ENCODE measurements around the gene ZNF556. TPM values are rescaled to one million over a fixed set of nuclear protein-coding genes. Genes with fewer than 3 reads are reported as not detected.
A peak's percentile ranks its signal among the peaks of the same experiment; 100 is the strongest.

ZNF556 gene
- total RNA-seq, 2 experiments from 2014 or later, result 0.09 TPM; not detected in 1

DNA sequence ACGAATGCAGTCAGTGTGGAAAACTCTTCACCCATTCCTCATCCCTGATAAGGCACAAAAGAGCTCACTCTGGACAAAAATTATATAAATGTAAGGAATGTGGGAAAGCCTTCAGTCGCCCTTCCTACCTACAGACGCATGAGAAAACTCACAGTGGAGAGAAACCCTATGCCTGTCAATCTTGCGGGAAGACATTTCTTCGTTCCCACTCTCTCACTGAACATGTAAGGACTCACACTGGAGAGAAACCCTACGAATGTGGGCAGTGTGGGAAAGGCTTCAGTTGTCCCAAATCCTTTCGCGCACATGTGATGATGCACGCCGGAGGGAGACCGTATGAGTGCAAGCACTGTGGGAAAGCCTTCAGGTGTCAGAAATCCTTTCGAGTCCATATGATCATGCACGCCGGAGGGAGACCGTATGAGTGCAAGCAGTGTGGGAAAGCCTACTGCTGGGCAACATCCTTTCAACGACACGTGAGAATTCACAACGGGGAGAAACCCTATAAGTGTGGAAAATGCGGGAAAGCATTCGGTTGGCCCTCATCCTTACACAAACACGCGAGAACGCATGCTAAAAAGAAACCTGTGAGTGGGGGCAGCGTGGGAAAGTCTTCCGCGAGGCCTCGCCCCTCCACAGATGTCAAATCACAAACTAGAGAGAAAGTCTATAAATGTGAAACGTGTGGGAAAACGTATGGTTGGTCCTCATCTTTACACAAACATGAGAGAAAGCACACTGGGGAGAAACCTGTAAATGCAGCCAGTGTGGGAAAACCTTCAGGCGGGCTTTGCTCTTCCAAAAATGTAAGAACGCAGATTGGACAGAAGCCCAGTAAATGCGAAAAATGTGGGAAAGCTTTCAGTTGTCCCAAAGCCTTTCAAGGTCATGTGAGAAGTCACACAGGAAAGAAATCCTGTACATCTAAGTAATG, 10.5 kb downstream of the ZNF556 start:
- Histone ChIP-seq H3K79me2 (ENCODE audit: insufficient read depth, low read depth, low read length) (no peaks in the 10 kb centered on the region), H3K9me2 (ENCODE audit: insufficient read depth, low read length) (no peaks in the 10 kb centered on the region), H2AFZ (ENCODE audit: low read length) (no peak overlapping the region), H4K20me1 (ENCODE audit: insufficient read depth, low read length) (no peaks in the 10 kb centered on the region), H3K4me1 (ENCODE audit: insufficient read depth, low read length, poor library complexity, severe bottlenecking) (peaks cover 4% of the 10 kb centered on the region), H3K27ac (ENCODE audit: low read depth, low read length, poor library complexity, severe bottlenecking) (no peak overlapping the region), H3K36me3 (ENCODE audit: insufficient read depth, low read length) (no peaks in the 10 kb centered on the region), H3K4me3 (ENCODE audit: low read depth, low read length, poor library complexity, severe bottlenecking) (no peak overlapping the region), H3K4me2 (ENCODE audit: low read length) (no peak overlapping the region), H3K9me3 (ENCODE audit: low read length) (no peaks in the 10 kb centered on the region)
- BruUV-seq (replicated peaks), result no TSS peak
- TF ChIP-seq, protein P1, sequence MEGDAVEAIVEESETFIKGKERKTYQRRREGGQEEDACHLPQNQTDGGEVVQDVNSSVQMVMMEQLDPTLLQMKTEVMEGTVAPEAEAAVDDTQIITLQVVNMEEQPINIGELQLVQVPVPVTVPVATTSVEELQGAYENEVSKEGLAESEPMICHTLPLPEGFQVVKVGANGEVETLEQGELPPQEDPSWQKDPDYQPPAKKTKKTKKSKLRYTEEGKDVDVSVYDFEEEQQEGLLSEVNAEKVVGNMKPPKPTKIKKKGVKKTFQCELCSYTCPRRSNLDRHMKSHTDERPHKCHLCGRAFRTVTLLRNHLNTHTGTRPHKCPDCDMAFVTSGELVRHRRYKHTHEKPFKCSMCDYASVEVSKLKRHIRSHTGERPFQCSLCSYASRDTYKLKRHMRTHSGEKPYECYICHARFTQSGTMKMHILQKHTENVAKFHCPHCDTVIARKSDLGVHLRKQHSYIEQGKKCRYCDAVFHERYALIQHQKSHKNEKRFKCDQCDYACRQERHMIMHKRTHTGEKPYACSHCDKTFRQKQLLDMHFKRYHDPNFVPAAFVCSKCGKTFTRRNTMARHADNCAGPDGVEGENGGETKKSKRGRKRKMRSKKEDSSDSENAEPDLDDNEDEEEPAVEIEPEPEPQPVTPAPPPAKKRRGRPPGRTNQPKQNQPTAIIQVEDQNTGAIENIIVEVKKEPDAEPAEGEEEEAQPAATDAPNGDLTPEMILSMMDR (conservative IDR thresholded peaks at IDR 0.05; ENCODE audit: low read length), result no peak
- no peak for TF ChIP-seq EZH2phosphoT487 (IDR thresholded peaks at IDR 0.05; ENCODE audit: borderline replicate concordance, low read depth, low read length)
- POLR2A ChIA-PET, result no interaction called here
- no peak for DNase-seq (ENCODE audit: low spot score)
- intact Hi-C loops (cut with micrococcal nuclease; ENCODE audit: unreplicated experiment), result no loop called here
- CTCF ChIA-PET (ENCODE audit: unreplicated experiment), result no interaction called here

DNA sequence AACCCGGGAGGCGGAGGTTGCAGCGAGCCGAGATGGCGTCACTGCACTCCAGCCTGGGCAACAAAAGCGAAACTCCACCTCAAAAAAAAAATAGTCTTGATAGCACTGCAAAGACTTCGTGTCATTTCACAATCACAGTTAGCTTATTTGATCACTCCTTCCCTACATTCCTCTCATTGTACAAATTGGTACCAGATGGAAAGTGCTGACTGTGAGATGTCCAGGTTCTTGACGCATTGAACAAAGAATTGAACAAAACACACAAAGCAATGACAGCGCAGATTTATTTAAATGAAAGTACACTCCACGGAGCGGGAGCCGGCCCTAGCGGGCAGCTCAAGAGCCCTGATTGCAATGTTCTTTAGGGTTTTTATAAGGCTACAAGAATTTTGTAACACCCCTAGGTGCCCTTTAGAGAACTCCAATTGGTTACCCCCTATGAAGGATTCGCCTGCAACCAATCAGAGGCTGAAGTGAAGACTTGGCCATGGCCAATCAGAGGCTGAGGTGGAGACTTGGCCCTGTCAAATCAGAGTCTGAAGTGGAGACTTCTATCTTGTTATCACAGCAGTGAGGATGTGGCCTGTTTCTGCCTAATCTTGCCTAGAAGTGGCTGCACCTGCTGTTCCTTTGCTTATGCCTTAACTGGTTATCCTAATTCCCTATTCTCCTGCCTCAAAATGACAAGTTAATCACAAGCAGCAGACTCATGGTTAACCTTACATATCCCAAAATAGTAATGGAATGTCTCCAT, 16.7 kb downstream of the ZNF556 start:
- Histone ChIP-seq H3K4me1 (ENCODE audit: insufficient read depth, low read length, poor library complexity, severe bottlenecking) (peaks cover 19% of the 10 kb centered on the region), H3K4me3 (ENCODE audit: low read depth, low read length, poor library complexity, severe bottlenecking) (no peak overlapping the region), H3K27ac (ENCODE audit: low read depth, low read length, poor library complexity, severe bottlenecking) (no peak overlapping the region), H2AFZ (ENCODE audit: low read length) (no peak overlapping the region), H3K36me3 (ENCODE audit: insufficient read depth, low read length) (no peaks in the 10 kb centered on the region), H3K79me2 (ENCODE audit: insufficient read depth, low read depth, low read length) (no peaks in the 10 kb centered on the region), H3K4me2 (ENCODE audit: low read length) (no peak overlapping the region), H3K9me3 (ENCODE audit: low read length) (no peaks in the 10 kb centered on the region), H4K20me1 (ENCODE audit: insufficient read depth, low read length) (no peaks in the 10 kb centered on the region), H3K9me2 (ENCODE audit: insufficient read depth, low read length) (no peaks in the 10 kb centered on the region)
- CTCF ChIA-PET (ENCODE audit: unreplicated experiment), result no interaction called here
- BruUV-seq (replicated peaks), result no TSS peak
- intact Hi-C loops (cut with micrococcal nuclease; ENCODE audit: unreplicated experiment), result no loop called here
- TF ChIP-seq, protein P1 (conservative IDR thresholded peaks at IDR 0.05; ENCODE audit: low read length), result no peak
- no peak for TF ChIP-seq EZH2phosphoT487 (IDR thresholded peaks at IDR 0.05; ENCODE audit: borderline replicate concordance, low read depth, low read length)
- POLR2A ChIA-PET, result no interaction called here
- DNase-seq (ENCODE audit: low spot score), result peak; percentile 33

Data from OCI-LY7 (cell line).